Lower leg skin (tissue), 4 donors: Measurements from ENCODE around the gene GPR37L1. TPM values are rescaled to one million over a fixed set of nuclear protein-coding genes. Genes with fewer than 3 reads are reported as not detected.
"Not testable (repeated sequence)": the region's sequence is repeated elsewhere in the genome, so short reads cannot be mapped to it uniquely, and the experiment has no call there.

Experiments
- DNase-seq, 2 donors: peaks; one replicate each; pipeline ENCODE4 v3.0.0-alpha.2; 2019; ENCODE audit warnings: low spot score in 2 of 2
- H3K4me3 ChIP-seq: fragments of 200-600 bp; sonication (generic); 2 replicates; pipeline ENCODE4 v1.5.1; 2017; ENCODE audit warnings: mild to moderate bottlenecking, low read depth; ENCODE audit not compliant: poor library complexity, severe bottlenecking
- POLR2A ChIP-seq, 2 donors: fragments of 450-650 bp; IDR thresholded peaks; one replicate each; pipeline ENCODE4 v1.6.1; 2016 to 2017; ENCODE audit warnings: antibody characterized with exemption in 2 of 2, mild to moderate bottlenecking in 1 of 2, moderate library complexity in 1 of 2
- WGBS, 2 donors: methylation state at CpG; one replicate each; pipeline ENCODE4 v1.1.5; 2018; 5-methylcytosine and 5-hydroxymethylcytosine counted together
- intact Hi-C: fragments of 100-400 bp; cut with DNase I; formaldehyde crosslinking; loops from one replicate; pipeline ENCODE4 v1.15.0; 2023; ENCODE audit warnings: low total_unique reads
- total RNA-seq, 4 donors: library from RNA; depleted of rRNA; stranded (reverse); fragments of >200 nt; gene quantifications; one replicate each; pipeline ENCODE4 v1.1.0, GENCODE V29; 2016
- TF ChIP-seq, protein P1 (sequence below), 3 donors: fragments of 450-650 bp; IDR thresholded peaks; one replicate each; pipeline ENCODE4 v1.5.1; 2016; ENCODE audit warnings: antibody characterized with exemption in 3 of 3, mild to moderate bottlenecking in 3 of 3, moderate library complexity in 2 of 3

The GPR37L1 gene
- total RNA-seq, 4 donors from 2014 or later: 0.02 to 0.06 TPM; not detected in 2

DNA sequence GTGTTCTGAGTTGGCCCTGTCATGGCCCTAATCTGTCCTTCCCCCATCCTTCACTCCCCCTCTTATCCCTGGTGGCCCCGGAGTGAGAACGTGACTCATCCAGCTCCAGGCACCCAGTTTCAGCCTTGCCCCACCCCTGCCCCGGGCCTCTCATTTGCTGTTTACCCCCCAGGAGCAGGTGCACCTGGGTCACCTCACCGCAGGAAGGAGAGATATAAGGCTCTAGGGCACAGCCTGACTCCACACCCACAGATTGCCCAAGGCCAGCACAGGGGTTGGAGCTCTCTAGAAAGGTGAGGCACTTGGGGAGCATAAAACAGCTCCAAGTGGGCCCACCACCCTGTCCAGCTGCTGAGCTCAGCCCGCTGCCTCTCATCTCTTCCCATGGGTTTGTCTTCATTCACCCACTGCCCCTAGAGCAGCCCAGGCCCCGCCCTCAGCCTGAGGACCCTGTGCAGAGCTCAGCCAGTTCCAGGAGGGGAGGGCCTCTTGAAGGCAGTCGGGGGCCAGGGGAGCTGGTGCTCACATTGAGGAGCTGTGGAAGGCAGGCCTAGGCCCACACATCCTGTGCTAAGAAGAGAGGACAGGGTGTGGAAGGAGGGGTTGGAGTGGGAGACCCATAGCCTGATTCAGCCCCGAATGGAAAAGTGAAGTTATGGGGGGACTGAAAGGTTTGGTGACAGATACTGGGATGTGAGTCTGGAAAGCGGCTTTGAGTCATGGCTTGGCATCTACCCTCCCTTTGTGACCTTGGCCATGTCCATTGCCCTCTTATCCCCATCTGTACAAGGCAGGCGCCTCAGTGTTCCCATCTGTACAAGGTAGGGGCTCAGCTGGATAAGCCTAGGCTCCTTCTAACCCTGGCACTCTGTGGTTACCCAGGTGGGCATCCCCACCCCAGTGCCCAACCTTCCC, 16.1 kb upstream of the GPR37L1 start:
- DNase-seq: no peak
- 56 to 58% methylated on average over 7 to 10 of the region's 10 CpGs for WGBS, 2 donors
- H3K4me3 ChIP-seq: no peak overlapping the region
- intact Hi-C loops: no loop called here
- TF ChIP-seq POLR2A (IDR thresholded peaks at IDR 0.05): no peak

DNA sequence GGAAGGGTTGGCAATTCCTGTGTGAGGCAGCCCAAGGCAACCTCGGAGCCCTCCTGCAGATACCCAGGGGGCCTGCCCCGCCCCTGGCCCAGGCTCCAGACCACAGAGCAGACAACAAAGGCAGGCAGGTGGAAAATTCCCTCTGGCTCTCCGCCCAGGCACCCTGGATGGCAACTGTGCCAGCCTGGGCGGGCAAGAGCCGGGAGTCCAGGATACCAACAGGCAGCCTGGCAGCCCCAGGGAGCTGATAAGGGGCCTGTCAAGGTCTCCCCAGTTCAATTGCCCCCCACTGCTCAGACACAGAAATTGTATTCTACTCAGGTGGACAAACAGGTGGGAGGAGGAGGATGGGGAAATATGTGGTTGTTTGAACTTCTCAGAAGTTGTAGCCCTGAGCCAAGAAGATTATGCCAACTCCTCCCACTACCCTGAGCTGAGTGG, 15.4 kb upstream of the GPR37L1 start:
- TF ChIP-seq POLR2A (IDR thresholded peaks at IDR 0.05): no peak
- TF ChIP-seq, protein P1, sequence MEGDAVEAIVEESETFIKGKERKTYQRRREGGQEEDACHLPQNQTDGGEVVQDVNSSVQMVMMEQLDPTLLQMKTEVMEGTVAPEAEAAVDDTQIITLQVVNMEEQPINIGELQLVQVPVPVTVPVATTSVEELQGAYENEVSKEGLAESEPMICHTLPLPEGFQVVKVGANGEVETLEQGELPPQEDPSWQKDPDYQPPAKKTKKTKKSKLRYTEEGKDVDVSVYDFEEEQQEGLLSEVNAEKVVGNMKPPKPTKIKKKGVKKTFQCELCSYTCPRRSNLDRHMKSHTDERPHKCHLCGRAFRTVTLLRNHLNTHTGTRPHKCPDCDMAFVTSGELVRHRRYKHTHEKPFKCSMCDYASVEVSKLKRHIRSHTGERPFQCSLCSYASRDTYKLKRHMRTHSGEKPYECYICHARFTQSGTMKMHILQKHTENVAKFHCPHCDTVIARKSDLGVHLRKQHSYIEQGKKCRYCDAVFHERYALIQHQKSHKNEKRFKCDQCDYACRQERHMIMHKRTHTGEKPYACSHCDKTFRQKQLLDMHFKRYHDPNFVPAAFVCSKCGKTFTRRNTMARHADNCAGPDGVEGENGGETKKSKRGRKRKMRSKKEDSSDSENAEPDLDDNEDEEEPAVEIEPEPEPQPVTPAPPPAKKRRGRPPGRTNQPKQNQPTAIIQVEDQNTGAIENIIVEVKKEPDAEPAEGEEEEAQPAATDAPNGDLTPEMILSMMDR (IDR thresholded peaks at IDR 0.05): no peak
- H3K4me3 ChIP-seq: no peak overlapping the region
- 17 to 45% methylated on average over 1 to 5 of the region's 5 CpGs for WGBS, 2 donors
- intact Hi-C loops: no loop called here
- DNase-seq: no peak

DNA sequence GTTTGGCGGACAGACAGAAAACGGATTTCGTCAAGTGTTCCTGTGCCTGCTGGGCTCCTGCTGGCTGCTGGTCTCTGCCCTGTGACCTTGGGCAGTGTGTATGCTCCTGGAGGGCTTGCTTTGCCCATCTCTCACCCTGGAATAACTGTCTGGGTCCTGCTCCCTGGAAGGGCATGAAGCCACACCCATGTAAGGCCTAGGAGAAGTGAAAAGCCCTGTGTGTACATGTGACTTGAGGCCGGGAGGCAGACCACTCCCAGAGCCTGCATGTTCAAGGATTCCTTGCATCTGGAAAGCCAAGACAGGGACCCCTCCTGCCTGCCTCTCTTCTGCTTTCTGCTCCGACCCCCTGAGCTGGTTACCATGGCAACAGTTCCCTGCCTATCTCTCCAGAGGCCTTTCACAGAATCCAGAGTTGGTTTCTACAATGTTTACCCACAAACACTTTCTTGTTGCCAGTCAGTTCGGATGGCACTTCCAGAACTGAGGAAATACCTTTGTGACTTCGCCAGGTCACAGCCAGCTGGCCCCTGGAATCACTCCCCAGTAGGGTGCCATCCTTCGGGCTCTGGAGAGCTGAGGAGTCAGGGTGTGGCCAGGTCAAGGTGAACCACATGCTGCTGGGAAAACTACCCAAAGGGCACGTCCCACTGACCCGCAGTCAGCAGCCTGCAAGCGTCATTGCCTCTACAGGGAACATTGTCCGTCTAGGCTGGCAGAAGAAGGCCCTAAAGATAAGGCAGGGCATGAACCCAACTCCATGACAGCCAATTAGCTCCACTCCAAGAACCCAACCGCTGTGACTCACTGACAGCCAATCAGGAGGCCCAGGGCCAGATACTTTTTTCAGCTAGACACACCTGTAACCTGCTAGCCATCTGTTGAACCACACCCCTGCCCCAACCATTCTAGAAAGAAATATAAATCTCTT, 14.7 kb upstream of the GPR37L1 start:
- no peak for DNase-seq

DNA sequence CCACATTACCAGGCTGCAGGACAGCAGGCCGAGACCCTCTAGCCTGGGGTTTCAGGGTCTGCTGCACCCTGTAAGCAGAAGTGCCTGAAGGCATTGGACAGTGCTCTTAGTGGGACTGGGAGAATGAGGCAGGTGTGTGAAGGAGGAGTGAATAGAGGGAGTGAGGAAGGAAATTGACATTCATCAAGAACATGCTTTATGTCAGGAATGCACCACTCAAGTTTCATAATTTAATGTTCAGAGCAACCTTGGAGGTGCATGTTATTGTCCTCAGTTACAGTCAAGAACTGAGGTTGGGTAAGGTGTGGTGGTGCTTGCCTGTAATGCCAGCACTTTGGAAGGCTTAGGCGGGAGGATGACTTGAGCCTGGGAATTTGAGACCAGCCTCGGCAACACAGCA, 11.7 kb upstream of the GPR37L1 start:
- no peak overlapping the region for H3K4me3 ChIP-seq
- WGBS, 2 donors: 64 to 79% methylated on average over 3 of the region's 3 CpGs
- no peak for TF ChIP-seq POLR2A (IDR thresholded peaks at IDR 0.05)
- TF ChIP-seq, protein P1 (IDR thresholded peaks at IDR 0.05): no peak
- DNase-seq: no peak
- intact Hi-C loops: no loop called here

More for the DNA sequence above, 14.7 kb upstream of the GPR37L1 start:
- 53% methylated on average over 13 of the region's 13 CpGs for WGBS, 2 donors
- TF ChIP-seq POLR2A (IDR thresholded peaks at IDR 0.05): no peak
- TF ChIP-seq, protein P1 (IDR thresholded peaks at IDR 0.05): no peak
- H3K4me3 ChIP-seq: no peak overlapping the region
- intact Hi-C loops: no loop called here

DNA sequence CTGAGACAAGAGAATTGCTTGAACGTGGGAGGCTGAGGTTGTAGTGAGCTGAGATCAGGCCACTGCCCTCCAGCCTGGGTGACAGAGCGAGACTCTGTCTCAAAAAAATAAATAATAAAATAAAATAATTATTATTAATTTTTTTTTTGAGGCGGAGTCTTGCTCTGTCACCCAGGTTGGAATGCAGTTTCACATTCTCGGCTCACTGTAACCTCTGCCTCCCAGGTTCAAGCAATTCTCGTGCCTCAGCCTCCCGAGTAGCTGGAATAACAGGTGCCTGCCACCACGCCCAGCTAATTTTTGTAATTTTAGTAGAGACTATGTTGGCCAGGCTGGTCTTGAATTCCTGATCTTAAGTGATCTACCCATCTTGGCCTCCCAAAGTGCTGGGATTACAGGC, 11.1 kb upstream of the GPR37L1 start:
- DNase-seq, H3K4me3 ChIP-seq, intact Hi-C loops: not testable (repeated sequence)
- WGBS, 2 donors: 81 to 92% methylated on average over 7 of the region's 7 CpGs

DNA sequence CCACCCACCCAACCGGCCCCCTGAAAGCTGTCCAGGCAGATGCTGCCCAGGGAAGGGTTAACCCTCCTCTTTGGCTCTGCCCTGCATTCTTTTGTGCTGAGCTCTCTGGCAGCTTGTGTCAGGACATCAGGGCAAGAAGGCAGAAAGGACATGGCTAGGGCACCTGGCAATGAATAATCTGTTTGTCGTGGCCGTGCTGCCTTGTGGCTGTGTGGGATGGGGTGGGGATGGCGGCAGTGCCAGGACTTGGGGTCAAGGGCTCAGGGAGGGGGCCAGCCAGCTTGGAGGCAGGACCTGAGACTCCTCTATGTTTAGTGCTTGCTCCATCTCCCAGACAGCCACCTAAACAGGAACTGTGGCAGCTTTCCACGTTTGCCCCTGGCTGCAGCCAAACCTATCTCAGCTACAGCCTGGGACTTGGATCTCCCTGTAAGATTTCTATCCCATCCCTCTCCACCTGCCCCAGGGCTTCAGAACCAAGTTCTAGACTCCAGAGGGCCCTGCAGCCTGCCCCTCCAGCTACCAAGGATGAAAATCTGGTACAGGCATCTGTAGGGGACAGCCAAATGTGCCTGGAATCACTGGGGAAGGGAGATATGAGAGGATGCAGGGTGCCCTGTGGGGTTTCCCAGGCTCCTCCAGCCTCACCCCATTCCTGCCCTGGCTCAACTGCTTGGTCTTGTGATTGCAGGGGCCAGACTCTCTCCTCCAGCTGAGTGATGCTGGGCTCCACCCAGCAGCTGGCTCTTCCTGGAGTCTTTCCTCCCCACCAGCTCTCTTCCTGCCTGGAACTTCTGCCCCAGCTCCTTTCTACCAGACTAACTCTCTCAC, 9.6 kb upstream of the GPR37L1 start:
- intact Hi-C loops: no loop called here
- TF ChIP-seq, protein P1 (IDR thresholded peaks at IDR 0.05): no peak
- no peak for TF ChIP-seq POLR2A (IDR thresholded peaks at IDR 0.05)
- no peak overlapping the region for H3K4me3 ChIP-seq
- no peak for DNase-seq
- WGBS, 2 donors: 5 to 14% methylated on average over 5 of the region's 5 CpGs
